NCI-H82 treated with DMSO at 0.1 percent for 48 hours (cell line): ENCODE data around the gene FAM53C.
"Not testable (repeated sequence)": the region's sequence is repeated elsewhere in the genome, so short reads cannot be mapped to it uniquely, and the experiment has no call there.

Experiments used
- DNase-seq: peaks from one replicate; lab custom pipeline; 2025; ENCODE audit not compliant: unreplicated experiment; lab: John Stamatoyannopoulos, UW

The FAM53C gene

GRCh38 chr5:138337685-138338410 lies at the start of gene FAM53C:
TSS of gene FAM53C (plus strand) at chr5:138338266. CDS start at chr5:138341336, 3,070 bp downstream.
- DNase-seq, result peak; percentile 66

GRCh38 chr5:138289296-138289695 lies 48.8 kb upstream of the FAM53C start:
- no peak for DNase-seq

DNA sequence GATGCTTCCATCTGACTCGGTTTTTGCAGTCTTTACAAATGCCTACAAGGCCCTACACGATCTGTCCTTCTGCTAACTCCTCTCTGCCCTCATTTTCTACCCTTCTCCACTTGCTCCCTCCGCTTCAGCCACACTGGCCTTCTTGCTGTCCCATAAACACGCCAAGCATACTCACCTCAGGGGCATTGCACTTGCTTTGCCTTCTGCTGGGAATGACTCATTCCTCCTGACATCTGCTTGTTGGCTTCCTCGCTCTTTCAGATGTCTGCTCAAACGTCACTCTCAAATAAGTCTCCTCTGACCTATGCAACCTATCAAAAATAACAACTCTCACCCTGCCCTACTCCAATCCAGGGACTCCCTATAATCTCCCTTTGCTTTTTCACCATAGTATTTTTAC lies 34.7 kb upstream of the FAM53C start:
- no peak for DNase-seq

GRCh38 chr5:138305797-138306196 lies 32.3 kb upstream of the FAM53C start:
- DNase-seq, result no peak

GRCh38 chr5:138315751-138316278 lies 22.3 kb upstream of the FAM53C start:
- DNase-seq, result no peak

GRCh38 chr5:138316355-138316754 lies 21.7 kb upstream of the FAM53C start:
- no peak for DNase-seq

GRCh38 chr5:138318211-138318610 lies 19.9 kb upstream of the FAM53C start:
- not testable (repeated sequence) for DNase-seq

DNA sequence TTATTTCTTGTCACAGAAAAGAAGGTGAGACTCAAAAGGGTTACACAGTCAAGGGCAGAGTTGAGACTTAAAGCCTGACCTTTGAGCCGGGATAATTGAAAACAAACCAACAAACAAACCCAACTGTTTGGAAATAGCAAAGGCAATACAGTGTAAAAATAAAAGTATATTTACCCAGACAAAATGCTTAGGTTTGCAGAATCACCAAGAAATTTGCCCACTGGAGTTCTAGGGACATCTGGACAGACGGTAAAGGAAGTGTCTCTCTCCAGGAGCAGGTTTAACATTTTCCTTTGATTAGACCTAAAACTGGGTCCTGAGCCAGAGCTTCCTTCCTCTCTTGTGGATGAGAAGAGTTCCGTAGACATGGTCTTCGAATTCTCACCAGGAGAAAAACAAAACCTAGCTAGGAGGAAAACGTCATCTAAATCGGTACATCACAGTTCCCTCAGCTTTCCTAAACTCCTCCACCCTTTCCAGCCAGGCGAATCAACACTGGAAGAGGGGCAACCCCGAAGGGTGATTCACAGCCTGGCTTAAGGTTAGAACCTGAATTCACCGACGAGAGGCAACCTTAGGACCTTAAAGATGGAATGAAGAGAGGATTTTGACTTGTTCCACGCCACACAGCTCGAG lies 7.1 kb upstream of the FAM53C start:
- no peak for DNase-seq

GRCh38 chr5:138331449-138332368 lies 6.4 kb upstream of the FAM53C start, which contains the start of gene CDC25C:
TSS of gene CDC25C (minus strand) at chr5:138331804. CDS start at chr5:138331180, 624 bp downstream.
- DNase-seq, result peak; percentile 98

DNA sequence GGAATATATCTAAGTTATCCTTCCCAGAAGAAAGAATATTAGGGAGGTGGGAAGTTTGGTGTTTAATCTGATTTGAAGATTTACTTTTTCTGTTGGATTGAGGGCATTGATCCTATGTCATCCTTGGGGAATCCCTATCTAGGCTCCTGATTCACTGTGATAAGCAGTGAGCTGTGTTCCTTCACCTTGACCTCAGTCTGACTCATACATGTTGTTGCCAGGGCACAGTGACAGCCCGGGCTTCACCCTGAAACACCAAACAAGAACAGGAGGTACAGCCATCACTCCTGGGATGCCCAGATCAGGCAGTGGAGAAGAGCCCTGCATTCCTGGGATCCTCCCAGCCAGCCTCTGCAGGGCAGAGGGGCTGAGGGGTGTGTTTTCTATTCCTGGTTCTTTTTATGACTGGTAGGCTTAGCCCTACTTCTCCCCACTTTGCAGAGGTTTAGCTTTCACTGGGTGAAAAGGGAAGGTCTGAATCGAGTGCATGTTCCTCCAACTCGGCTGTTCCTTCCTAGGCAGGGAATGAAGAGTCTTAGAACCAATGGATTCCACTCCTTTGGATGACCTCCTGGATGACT lies 3.1 kb upstream of the FAM53C start:
- peak; percentile 4 for DNase-seq

GRCh38 chr5:138336952-138337684 lies 948 bp upstream of the FAM53C start:
- peak; percentile 66 for DNase-seq

- no peak for DNase-seq
Measured at GRCh38 chr5:138338411-138339090, 485 bp downstream of the FAM53C start.

GRCh38 chr5:138339091-138339456 lies 1.0 kb downstream of the FAM53C start:
- DNase-seq, result no peak

DNA sequence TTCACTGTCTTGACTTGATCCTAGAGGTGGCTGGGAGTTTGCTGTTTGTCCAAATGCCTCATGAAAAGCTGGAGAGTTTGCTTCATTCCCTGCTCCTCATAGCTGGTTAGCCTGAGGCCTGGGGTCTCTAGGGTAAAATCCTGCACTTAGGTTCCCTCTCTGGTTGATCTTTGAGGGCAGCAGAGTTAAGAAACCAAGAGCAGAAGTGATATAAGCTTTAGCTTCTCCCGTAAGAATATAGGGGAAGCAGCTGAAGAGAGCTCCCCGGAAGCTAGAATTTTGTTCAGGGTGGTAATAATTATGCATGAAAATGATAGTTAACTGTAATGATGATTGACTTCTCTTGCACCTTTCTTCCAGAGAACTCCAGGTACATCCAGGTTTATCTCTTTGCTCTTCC lies 1.4 kb downstream of the FAM53C start:
- no peak for DNase-seq

DNA sequence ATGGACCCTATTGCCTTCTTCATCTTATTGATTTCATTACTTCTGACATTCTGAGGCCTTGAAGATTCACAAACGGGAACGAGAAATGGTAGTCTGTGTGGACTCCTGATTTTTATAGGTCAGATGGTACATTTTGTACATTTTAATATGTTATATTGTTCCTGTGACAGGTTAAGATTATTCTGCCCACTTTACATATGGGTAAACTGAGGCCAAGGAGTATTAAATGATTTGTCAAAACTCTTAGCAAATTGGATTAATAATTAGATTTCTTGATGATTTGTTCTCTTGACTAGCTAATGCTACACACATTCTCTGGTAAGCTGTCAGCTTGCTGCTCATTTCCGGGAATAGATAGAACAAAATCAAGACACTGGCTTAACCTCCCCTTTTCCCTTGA lies 1.9 kb downstream of the FAM53C start:
- DNase-seq, result no peak

GRCh38 chr5:138344887-138345622 lies 7.0 kb downstream of the FAM53C start:
- no peak for DNase-seq

- DNase-seq, result no peak
Measured at GRCh38 chr5:138346889-138347288, 8.8 kb downstream of the FAM53C start.

DNA sequence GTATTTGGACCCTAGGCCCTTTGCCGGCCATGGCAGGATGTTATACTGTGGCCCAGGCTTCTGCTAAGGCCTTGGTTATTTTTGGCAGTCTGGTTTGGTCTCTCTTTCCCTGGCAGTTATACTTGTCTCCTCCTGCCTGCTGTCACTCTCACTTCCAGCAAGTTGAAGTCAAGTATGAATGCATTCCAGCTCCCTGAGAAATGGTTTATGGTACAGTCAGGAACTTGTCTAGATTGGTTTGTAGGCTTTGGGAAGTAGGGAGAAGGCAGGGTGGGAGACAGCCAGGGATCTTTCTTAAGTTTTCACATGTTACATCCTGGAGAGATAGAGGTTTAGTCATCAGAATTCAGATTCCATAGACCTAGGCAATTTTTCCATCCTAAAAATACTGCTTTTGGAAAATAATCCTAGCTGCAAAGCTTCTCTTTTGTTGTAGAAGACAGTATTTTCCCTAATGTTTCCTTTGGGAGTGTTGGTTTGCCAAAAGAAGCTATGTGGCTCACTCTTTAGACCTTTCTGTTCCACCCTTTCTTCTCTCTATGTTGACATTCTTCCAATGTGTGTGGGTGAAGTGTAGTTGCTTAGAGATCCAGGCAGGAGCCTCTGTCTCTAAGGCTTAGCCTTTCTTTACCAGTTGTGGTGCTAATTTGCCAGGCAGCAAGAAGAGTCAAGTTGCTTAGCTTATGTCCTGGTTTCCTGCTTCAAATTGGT lies 11.9 kb downstream of the FAM53C start:
- no peak for DNase-seq

GRCh38 chr5:138350563-138350890 lies 12.5 kb downstream of the FAM53C start:
- DNase-seq, result no peak
